GM12864 (cell line): ENCODE results near the gene SAC3D1.

Experiments used
- DNase-seq: peaks from one replicate; pipeline ENCODE4 v3.0.0-alpha.2; 2011; ENCODE audit warnings: low read depth
- H3K4me3 ChIP-seq: 2 replicates; pipeline ENCODE4 v1.5.1; 2011; ENCODE audit warnings: mild to moderate bottlenecking, low read depth, low read length, control low read depth
- TF ChIP-seq, protein P1 (sequence below): IDR thresholded peaks from 2 replicates; pipeline ENCODE4 v1.5.1; 2011; ENCODE audit warnings: low read depth, mild to moderate bottlenecking, moderate library complexity, low read length, control low read depth, inconsistent platforms; ENCODE audit errors: missing control alignments

Gene SAC3D1

DNA sequence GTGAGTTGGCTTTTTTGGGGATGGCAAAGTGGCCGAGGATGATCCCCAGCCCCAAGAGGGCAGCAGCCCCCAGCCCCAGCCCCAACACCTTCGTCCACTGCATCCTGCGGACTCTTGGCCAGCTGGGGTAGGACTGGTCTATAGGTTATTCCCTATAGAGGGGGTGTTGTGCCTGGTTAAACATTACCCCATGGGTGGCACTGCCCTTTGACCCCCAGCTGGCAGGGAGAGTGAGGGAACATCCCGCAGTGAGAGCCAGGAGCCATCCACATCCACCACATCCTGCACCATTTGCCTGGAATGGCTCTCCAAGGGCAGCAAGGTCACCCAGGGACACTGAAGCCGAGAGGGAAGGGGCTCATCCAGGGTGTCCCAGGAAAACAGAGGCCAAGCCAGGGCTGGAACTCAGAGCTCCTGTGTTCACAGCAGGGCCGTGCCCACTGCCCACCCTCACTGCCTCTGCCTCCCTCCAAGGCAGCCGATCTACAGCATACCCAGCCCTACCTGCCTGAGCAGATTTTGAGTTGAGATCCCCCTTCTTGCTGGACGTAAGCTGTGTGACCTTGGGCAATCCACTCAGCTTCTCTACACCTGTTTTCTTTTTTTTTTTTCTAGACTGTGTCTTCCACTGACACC lies 17.5 kb downstream of the SAC3D1 start, which contains the start of gene NAALADL1:
Gene NAALADL1 (minus strand): TSS at position 135 of the 636 bp plus-strand sequence. CDS start 32 bp downstream, at position 103.
- no peak within 1 kb of the TSS for H3K4me3 ChIP-seq
- DNase-seq: no peak
- TF ChIP-seq, protein P1, sequence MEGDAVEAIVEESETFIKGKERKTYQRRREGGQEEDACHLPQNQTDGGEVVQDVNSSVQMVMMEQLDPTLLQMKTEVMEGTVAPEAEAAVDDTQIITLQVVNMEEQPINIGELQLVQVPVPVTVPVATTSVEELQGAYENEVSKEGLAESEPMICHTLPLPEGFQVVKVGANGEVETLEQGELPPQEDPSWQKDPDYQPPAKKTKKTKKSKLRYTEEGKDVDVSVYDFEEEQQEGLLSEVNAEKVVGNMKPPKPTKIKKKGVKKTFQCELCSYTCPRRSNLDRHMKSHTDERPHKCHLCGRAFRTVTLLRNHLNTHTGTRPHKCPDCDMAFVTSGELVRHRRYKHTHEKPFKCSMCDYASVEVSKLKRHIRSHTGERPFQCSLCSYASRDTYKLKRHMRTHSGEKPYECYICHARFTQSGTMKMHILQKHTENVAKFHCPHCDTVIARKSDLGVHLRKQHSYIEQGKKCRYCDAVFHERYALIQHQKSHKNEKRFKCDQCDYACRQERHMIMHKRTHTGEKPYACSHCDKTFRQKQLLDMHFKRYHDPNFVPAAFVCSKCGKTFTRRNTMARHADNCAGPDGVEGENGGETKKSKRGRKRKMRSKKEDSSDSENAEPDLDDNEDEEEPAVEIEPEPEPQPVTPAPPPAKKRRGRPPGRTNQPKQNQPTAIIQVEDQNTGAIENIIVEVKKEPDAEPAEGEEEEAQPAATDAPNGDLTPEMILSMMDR: no peak

DNA sequence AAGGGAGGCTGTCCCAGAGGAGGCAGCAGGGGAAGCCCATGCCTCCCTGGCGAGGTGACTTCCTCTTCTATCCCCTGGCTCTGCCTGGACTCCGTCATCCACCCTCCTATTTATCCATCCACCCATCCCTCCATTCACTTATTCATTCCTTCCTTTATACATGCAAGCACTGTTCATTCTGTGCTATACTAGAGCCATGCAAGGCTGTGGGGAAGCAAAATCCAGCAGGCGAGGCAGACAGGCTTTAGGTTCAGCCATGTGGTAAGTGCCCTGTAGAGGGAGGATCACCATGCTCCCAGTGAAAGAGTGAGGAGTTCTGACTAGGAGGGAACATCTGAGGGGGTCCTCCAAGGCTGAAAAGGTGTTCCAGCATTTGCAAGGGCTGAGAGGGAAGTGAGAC lies 18.5 kb downstream of the SAC3D1 start:
- TF ChIP-seq, protein P1: no peak
- DNase-seq: no peak
- H3K4me3 ChIP-seq: no peak overlapping the region

DNA sequence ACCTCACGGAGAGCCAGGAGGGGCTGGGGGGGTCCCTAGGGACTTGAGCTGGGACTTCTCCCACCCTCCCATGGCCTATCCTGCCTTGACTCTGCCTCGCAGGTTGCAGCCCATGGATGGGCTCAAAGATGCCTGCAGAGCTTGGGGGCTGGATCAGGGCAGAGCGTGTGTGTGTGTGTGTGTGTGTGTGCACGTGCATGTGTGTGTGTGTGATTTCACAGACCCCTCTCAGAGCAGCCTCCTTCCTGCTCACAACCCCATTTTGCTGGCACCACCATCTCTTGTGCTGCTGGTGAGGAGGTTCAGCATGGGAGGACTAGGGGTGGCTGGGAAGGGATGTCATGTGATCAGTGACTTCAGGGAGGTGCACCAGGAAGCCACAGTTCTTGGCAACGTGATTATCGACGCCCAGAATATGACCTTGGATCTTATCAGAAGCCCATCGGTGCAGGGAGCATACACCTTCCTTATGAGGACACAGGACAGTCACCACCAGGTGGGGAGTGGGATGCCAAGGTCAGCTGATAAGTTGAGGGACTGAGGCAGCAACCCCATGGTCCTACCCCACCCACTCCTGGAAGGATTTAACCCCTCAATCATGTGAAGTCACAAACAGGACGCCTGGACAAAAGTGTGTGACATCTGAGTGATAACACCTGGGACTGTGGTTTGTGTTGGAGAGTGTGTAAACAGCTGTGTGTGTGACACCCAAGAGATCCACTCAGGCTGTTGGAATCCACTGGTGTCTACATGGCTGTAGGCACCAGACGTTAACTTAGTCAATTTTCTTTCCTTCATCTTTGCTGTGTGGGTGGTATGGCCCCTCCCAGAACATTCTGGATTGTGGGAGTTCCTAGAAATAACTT lies 19.2 kb downstream of the SAC3D1 start:
- TF ChIP-seq, protein P1: no peak
- DNase-seq: no peak
- H3K4me3 ChIP-seq: no peak overlapping the region

DNA sequence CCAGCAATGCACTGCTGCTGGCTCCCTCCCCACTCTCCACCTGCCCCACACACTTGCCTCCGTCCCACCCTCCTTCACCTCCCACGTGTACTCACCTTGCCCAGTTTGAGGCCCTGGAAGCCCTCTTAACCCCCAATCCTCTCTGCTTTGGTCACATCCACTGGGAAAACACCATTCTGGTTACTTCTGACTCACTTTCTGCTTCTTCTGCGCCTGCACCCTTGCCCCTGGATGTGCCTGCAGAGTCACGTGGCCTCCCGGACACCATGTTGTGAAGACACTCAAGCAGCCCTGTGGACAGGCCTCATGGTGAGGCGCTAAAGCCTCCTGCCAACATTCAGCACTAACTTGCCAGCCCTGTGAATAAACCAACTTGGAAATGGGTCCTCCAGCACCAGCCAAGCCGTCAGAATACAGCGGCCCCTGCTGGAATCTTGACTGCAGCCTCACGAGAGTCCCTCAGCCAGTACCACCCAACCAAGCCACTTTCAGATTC lies 20.0 kb downstream of the SAC3D1 start:
- H3K4me3 ChIP-seq: no peak overlapping the region
- TF ChIP-seq, protein P1: peak; percentile 33
- DNase-seq: no peak

DNA sequence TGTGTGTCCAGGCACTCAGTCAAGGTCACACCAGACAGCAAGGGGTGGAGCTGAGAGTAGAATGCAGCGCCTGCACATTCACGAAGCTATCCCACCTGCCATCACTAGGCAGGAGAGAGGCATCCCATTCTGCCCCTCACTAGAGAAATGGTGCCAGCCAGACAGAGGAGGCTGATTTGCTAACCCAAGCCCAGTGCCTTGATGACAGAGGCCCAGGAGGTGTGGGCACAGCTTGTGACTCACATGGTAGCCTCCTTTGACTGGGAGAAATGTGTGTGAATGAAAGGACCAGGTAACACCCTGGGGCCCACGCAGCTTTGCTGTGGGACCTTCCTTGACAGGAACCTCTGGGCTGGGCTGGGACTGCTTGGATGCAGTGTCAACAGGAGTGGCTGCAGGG lies 22.5 kb downstream of the SAC3D1 start:
- TF ChIP-seq, protein P1: no peak
- no peak overlapping the region for H3K4me3 ChIP-seq
- no peak for DNase-seq

DNA sequence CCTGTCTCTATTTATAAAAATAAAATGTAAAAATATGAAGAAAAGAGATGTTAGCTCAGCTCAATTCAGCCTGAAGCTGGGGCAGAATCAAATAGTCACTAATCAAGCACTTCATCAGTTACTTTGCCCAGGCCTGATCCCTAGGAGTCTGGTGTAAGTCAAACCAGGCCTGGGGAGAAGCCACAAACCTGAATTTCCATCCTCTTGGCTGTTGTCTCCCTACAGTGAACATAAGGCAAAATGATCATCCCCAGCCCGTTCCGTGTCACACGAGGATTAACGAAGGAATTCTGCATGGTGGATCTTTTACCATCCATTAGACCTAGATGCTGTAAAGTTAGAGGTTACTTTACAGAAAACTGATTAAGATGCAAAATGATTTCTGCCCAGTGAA lies 23.8 kb downstream of the SAC3D1 start:
- DNase-seq: no peak
- no peak overlapping the region for H3K4me3 ChIP-seq
- TF ChIP-seq, protein P1: no peak

DNA sequence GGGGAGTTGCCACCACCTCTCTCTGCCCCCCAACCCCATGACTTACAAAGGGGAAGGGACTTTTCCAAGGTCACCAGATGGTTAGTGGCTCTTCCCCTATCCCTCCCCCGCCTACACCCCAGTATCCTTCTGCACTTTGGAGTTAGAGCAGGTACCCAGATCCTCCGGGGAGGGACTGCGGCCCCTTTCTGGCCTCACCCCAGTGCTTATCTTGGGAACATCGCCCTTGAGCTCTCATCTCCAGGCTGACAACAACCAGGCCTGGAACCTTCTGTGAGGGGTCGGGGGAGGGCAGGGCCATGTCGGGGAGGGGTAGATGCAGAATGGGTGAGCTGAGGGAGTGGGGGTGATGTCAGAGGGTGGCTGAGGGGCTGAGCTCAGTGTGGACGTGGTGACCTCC lies 24.8 kb downstream of the SAC3D1 start:
- no peak overlapping the region for H3K4me3 ChIP-seq
- no peak for DNase-seq
- TF ChIP-seq, protein P1: no peak
